Activated naive CD4-positive, alpha-beta T cell treated with anti-CD3 and anti-CD28 coated beads, Interleukin-2, amount 50 U/mL, for 24 hours (primary cell): Measurements from ENCODE around the gene ANOS1.

ENCODE experiments used
- H3K27ac Mint-ChIP-seq: one replicate; pipeline ENCODE4 v1.8.0; 2021; ENCODE audit warnings: mild to moderate bottlenecking, mixed read lengths
- H3K27me3 Mint-ChIP-seq: one replicate; pipeline ENCODE4 v1.8.0; 2021; ENCODE audit warnings: mixed read lengths
- H3K36me3 Mint-ChIP-seq: one replicate; pipeline ENCODE4 v1.8.0; 2021; ENCODE audit warnings: mixed read lengths
- H3K4me1 Mint-ChIP-seq: one replicate; pipeline ENCODE4 v1.8.0; 2021; ENCODE audit warnings: mixed read lengths
- H3K4me3 Mint-ChIP-seq: one replicate; pipeline ENCODE4 v1.8.0; 2021; ENCODE audit warnings: mild to moderate bottlenecking, mixed read lengths
- H3K9me3 Mint-ChIP-seq: one replicate; pipeline ENCODE4 v1.8.0; 2021; ENCODE audit warnings: mixed read lengths

ANOS1 gene

GRCh38 chrX:8728932-8729535 is 2.9 kb downstream of the ANOS1 start:
- Mint-ChIP-seq H3K4me3 (no peak overlapping the region), H3K36me3 (no peaks in the 10 kb centered on the region), H3K9me3 (no peaks in the 10 kb centered on the region), H3K27ac (no peak overlapping the region), H3K27me3 (peaks cover 13% of the 10 kb centered on the region), H3K4me1 (no peaks in the 10 kb centered on the region)

GRCh38 chrX:8726031-8726652 is 5.8 kb downstream of the ANOS1 start:
- no peaks in the 10 kb centered on the region for H3K36me3 Mint-ChIP-seq
- no peaks in the 10 kb centered on the region for H3K9me3 Mint-ChIP-seq
- H3K27me3 Mint-ChIP-seq: peaks cover 14% of the 10 kb centered on the region
- no peak overlapping the region for H3K4me3 Mint-ChIP-seq
- H3K4me1 Mint-ChIP-seq: no peaks in the 10 kb centered on the region
- H3K27ac Mint-ChIP-seq: no peak overlapping the region

- Mint-ChIP-seq H3K4me3 (no peak overlapping the region), H3K4me1 (no peaks in the 10 kb centered on the region)
These were observed 7.6 kb downstream of the ANOS1 start for GRCh38 chrX:8724300-8724699.

GRCh38 chrX:8721536-8721935 is 10.4 kb downstream of the ANOS1 start:
- Mint-ChIP-seq H3K27ac (no peak overlapping the region), H3K9me3 (no peaks in the 10 kb centered on the region), H3K36me3 (no peaks in the 10 kb centered on the region), H3K4me1 (no peaks in the 10 kb centered on the region), H3K4me3 (no peak overlapping the region), H3K27me3 (peaks cover 10% of the 10 kb centered on the region)

More at GRCh38 chrX:8724300-8724699, 7.6 kb downstream of the ANOS1 start:
- Mint-ChIP-seq H3K27me3 (peaks cover 10% of the 10 kb centered on the region), H3K27ac (no peak overlapping the region), H3K9me3 (no peaks in the 10 kb centered on the region), H3K36me3 (no peaks in the 10 kb centered on the region)

GRCh38 chrX:8720136-8720535 is 11.8 kb downstream of the ANOS1 start:
- Mint-ChIP-seq H3K27me3 (peaks cover 10% of the 10 kb centered on the region), H3K36me3 (no peaks in the 10 kb centered on the region), H3K4me1 (no peaks in the 10 kb centered on the region), H3K9me3 (no peaks in the 10 kb centered on the region), H3K4me3 (no peak overlapping the region), H3K27ac (no peak overlapping the region)

GRCh38 chrX:8717354-8717753 is 14.6 kb downstream of the ANOS1 start:
- Mint-ChIP-seq H3K4me1 (no peaks in the 10 kb centered on the region), H3K36me3 (no peaks in the 10 kb centered on the region), H3K9me3 (no peaks in the 10 kb centered on the region), H3K27me3 (peaks cover under 1% of the 10 kb centered on the region), H3K4me3 (no peak overlapping the region), H3K27ac (no peak overlapping the region)

- Mint-ChIP-seq H3K36me3 (no peaks in the 10 kb centered on the region), H3K4me1 (no peaks in the 10 kb centered on the region), H3K27ac (no peak overlapping the region), H3K9me3 (no peaks in the 10 kb centered on the region), H3K4me3 (no peak overlapping the region), H3K27me3 (no peaks in the 10 kb centered on the region)
These were observed 17.8 kb downstream of the ANOS1 start for GRCh38 chrX:8714164-8714563.

- H3K36me3 Mint-ChIP-seq: no peaks in the 10 kb centered on the region
- no peak overlapping the region for H3K27ac Mint-ChIP-seq
- no peaks in the 10 kb centered on the region for H3K9me3 Mint-ChIP-seq
- no peaks in the 10 kb centered on the region for H3K27me3 Mint-ChIP-seq
- no peaks in the 10 kb centered on the region for H3K4me1 Mint-ChIP-seq
- no peak overlapping the region for H3K4me3 Mint-ChIP-seq
These were observed 20.5 kb downstream of the ANOS1 start for GRCh38 chrX:8711401-8711800.

- no peak overlapping the region for H3K4me3 Mint-ChIP-seq
- no peaks in the 10 kb centered on the region for H3K9me3 Mint-ChIP-seq
- peaks cover 2% of the 10 kb centered on the region for H3K27me3 Mint-ChIP-seq
- H3K4me1 Mint-ChIP-seq: no peaks in the 10 kb centered on the region
- no peaks in the 10 kb centered on the region for H3K36me3 Mint-ChIP-seq
- H3K27ac Mint-ChIP-seq: no peak overlapping the region
These were observed 27.8 kb downstream of the ANOS1 start for GRCh38 chrX:8704184-8704583.

- no peaks in the 10 kb centered on the region for H3K9me3 Mint-ChIP-seq
- H3K4me3 Mint-ChIP-seq: no peak overlapping the region
- H3K36me3 Mint-ChIP-seq: no peaks in the 10 kb centered on the region
- H3K27ac Mint-ChIP-seq: no peak overlapping the region
- peaks cover 5% of the 10 kb centered on the region for H3K27me3 Mint-ChIP-seq
- no peaks in the 10 kb centered on the region for H3K4me1 Mint-ChIP-seq
These were observed 39.1 kb downstream of the ANOS1 start for GRCh38 chrX:8692871-8693270.

- Mint-ChIP-seq H3K27ac (no peak overlapping the region), H3K4me3 (no peak overlapping the region), H3K9me3 (no peaks in the 10 kb centered on the region), H3K27me3 (peaks cover 3% of the 10 kb centered on the region), H3K4me1 (no peaks in the 10 kb centered on the region), H3K36me3 (no peaks in the 10 kb centered on the region)
These were observed 42.5 kb downstream of the ANOS1 start for GRCh38 chrX:8689473-8689872.

GRCh38 chrX:8688776-8689175 is 43.2 kb downstream of the ANOS1 start:
- H3K9me3 Mint-ChIP-seq: no peaks in the 10 kb centered on the region
- no peaks in the 10 kb centered on the region for H3K36me3 Mint-ChIP-seq
- H3K27ac Mint-ChIP-seq: no peak overlapping the region
- H3K27me3 Mint-ChIP-seq: peaks cover 3% of the 10 kb centered on the region
- no peak overlapping the region for H3K4me3 Mint-ChIP-seq
- H3K4me1 Mint-ChIP-seq: no peaks in the 10 kb centered on the region

- no peak overlapping the region for H3K4me3 Mint-ChIP-seq
These were observed 47.6 kb downstream of the ANOS1 start for GRCh38 chrX:8684201-8684965.

GRCh38 chrX:8683687-8684086 is 48.2 kb downstream of the ANOS1 start:
- no peaks in the 10 kb centered on the region for H3K36me3 Mint-ChIP-seq
- H3K9me3 Mint-ChIP-seq: no peaks in the 10 kb centered on the region
- H3K4me1 Mint-ChIP-seq: no peaks in the 10 kb centered on the region
- H3K27ac Mint-ChIP-seq: no peak overlapping the region
- H3K4me3 Mint-ChIP-seq: no peak overlapping the region
- H3K27me3 Mint-ChIP-seq: peaks cover under 1% of the 10 kb centered on the region

More at GRCh38 chrX:8684201-8684965, 47.6 kb downstream of the ANOS1 start:
- H3K9me3 Mint-ChIP-seq: no peaks in the 10 kb centered on the region
- H3K4me1 Mint-ChIP-seq: no peaks in the 10 kb centered on the region
- H3K27ac Mint-ChIP-seq: no peak overlapping the region
- H3K36me3 Mint-ChIP-seq: no peaks in the 10 kb centered on the region
- H3K27me3 Mint-ChIP-seq: no peaks in the 10 kb centered on the region

- Mint-ChIP-seq H3K27ac (no peak overlapping the region), H3K4me3 (no peak overlapping the region), H3K9me3 (no peaks in the 10 kb centered on the region), H3K4me1 (no peaks in the 10 kb centered on the region), H3K36me3 (no peaks in the 10 kb centered on the region), H3K27me3 (peaks cover 1% of the 10 kb centered on the region)
These were observed 52.4 kb downstream of the ANOS1 start for GRCh38 chrX:8679550-8679949.

- no peak overlapping the region for H3K4me3 Mint-ChIP-seq
- no peaks in the 10 kb centered on the region for H3K9me3 Mint-ChIP-seq
- H3K27me3 Mint-ChIP-seq: peaks cover 5% of the 10 kb centered on the region
- no peaks in the 10 kb centered on the region for H3K36me3 Mint-ChIP-seq
- H3K4me1 Mint-ChIP-seq: no peaks in the 10 kb centered on the region
- H3K27ac Mint-ChIP-seq: no peak overlapping the region
These were observed 56.8 kb downstream of the ANOS1 start for GRCh38 chrX:8675006-8675630.
